Hippocampal formation (tissue), 2 donors: Measurements from ENCODE around the gene MAML3.
A peak's percentile ranks its signal among the peaks of the same experiment; 100 is the strongest.
"Not testable (repeated sequence)": the region's sequence is repeated elsewhere in the genome, so short reads cannot be mapped to it uniquely, and the experiment has no call there.

Experiments
- DNase-seq, 2 donors: peaks; one replicate each; lab custom pipeline; 2025; lab: John Stamatoyannopoulos, UW

The MAML3 gene

GRCh38 chr4:139961344-139961946, 192.5 kb downstream of the MAML3 start:
- no peak for DNase-seq

GRCh38 chr4:139959396-139959795, 194.6 kb downstream of the MAML3 start:
- no peak for DNase-seq

DNA sequence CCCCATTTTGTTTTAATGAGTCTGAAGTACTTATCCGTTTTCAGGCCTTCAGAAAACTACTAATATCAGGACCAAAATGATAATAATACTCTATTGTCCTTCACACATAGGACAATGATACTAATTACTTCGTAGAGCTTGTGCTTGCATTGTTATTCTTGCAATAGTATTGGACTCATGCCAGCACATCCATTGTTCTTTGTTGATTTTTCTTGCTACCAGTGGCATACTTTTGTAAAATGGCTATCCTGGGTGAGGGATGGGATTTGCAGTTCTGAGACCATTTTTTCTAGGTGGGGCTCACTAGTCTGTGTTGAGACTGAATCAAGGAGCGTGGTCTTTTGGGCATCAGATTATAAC, 195.3 kb downstream of the MAML3 start:
- DNase-seq = peak in 1 of 2 donors; percentile 62

GRCh38 chr4:139957986-139958738, 195.8 kb downstream of the MAML3 start:
- no peak for DNase-seq

- no peak for DNase-seq
Measured at GRCh38 chr4:139957065-139957464, 196.9 kb downstream of the MAML3 start.

DNA sequence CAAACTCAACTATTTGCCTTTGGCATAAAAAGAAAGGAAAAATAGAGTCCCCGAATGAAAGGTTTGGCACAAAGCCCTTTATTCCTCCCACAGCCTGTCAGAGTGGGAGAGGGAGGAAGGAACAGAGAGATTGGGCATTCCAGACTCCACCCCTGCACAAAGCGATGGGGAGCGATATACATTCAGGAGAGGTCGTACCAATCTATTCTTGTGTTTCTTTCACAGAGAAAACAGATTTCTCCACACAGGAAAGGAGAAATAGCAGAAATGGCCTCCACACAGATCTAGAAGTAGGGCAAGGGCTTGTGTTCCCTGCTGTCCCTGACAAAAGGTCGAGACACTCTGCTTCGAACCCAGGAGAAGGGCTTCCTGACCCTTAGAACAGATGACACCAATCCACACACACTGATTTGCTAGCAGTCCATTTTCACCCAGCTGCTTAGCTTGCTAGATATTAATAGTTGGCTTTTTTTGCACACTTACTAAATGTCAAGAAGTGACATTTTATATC, 197.4 kb downstream of the MAML3 start:
- DNase-seq = no peak

GRCh38 chr4:139955600-139955999, 198.4 kb downstream of the MAML3 start:
- no peak for DNase-seq

- no peak for DNase-seq
Measured at GRCh38 chr4:139954512-139954911, 199.5 kb downstream of the MAML3 start.

DNA sequence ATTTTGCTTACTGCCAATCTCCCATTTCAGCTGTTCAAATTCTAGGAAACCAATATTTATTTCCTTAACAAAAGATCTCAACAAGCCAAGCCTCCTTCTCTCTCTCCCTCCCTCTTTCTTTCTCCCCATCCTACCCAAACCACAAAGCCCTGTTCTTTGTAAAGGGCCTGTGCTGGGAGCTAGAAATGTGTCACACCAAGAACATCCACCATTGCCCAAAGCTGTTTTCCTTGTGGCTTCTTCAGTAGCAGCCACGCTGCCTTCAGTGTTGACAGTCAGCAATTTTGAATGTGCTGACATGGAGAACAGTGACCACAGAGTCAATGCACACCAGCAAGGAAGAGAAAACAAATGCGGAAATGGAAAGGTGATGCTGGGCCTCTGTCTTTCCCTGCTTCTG, 203.0 kb downstream of the MAML3 start:
- no peak for DNase-seq

GRCh38 chr4:139950568-139950967, 203.4 kb downstream of the MAML3 start:
- no peak for DNase-seq

- not testable (repeated sequence) for DNase-seq
Measured at GRCh38 chr4:139944916-139945315, 209.1 kb downstream of the MAML3 start.

DNA sequence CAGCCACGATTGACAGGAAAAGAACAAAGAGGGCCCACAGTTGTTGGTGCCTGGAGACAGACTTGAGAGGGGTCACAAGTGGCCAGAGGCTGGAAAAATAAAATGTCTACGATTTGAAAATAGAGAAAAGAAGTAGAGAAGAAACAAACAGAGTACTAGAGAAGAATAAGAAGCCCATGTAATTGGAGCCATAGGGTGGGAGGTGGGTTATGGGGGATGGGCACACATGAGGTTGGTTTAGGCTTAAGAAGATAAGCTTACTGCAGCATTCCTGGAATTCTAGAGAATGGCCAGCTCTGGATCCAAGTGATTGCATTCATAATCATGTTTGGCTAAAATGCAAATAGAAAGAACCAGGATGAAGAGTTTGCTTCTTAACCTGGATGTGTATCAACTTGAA, 210.7 kb downstream of the MAML3 start:
- no peak for DNase-seq

- no peak for DNase-seq
Measured at GRCh38 chr4:139942241-139942640, 211.7 kb downstream of the MAML3 start.

DNA sequence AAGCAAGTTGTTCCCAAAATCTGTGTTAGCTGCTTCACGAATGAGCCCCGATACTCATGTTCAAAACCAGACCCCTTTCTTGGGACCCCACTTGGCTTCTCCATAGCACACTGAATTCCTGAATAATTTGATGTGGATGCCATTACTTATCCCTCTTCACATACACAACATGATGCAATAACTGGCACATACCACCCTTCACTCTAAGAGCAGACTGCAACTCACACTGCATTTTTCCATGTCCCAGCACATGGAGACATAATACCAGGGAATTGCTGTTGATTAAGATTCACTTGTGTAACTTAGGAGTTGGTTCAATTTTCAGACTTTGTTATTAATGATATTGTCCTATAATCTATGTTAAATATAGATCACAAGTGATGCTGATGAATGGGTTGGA, 213.4 kb downstream of the MAML3 start:
- no peak for DNase-seq

DNA sequence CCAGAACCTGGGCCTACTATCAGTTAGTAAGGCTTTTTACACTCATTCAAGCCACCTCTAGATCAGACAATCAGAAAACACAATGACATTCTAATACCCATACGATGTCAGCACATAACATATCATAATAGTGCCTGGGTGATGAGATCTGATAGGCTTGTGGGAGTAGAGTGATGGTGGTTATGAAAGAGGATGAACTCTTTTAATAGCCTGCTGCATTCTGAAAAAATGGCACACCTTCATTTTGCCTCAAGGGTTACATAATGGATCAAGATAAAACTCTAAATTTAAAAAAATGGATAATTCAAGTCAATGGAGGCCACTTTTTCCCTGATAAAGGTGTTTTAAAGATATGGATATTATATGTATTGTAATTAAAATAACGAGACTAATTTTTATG, 215.6 kb downstream of the MAML3 start:
- DNase-seq = no peak

- no peak for DNase-seq
Measured at GRCh38 chr4:139935911-139936310, 218.1 kb downstream of the MAML3 start.

DNA sequence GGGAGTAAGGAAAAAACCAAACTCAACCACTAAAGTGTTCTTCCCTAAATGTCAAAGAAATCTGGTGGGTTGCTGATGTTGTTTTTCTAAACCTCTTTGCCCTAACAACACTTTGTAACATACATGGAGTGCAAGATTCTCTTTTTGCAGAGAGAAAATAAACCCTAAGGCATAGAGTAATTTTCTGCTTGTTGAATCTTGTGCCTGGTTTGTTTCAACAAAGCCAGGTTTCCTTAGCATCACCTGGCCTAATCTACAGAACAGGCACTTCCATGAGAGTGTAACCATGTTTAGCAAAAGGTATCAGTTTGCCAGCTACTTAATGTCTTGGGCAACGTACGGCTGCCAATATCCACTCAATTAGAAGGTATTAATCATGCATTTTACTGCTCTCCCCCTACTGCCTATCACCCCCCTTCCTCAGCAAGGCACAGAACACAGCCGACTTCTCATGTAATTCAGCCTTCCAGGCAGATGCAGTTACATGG, 219.2 kb downstream of the MAML3 start:
- DNase-seq = no peak

DNA sequence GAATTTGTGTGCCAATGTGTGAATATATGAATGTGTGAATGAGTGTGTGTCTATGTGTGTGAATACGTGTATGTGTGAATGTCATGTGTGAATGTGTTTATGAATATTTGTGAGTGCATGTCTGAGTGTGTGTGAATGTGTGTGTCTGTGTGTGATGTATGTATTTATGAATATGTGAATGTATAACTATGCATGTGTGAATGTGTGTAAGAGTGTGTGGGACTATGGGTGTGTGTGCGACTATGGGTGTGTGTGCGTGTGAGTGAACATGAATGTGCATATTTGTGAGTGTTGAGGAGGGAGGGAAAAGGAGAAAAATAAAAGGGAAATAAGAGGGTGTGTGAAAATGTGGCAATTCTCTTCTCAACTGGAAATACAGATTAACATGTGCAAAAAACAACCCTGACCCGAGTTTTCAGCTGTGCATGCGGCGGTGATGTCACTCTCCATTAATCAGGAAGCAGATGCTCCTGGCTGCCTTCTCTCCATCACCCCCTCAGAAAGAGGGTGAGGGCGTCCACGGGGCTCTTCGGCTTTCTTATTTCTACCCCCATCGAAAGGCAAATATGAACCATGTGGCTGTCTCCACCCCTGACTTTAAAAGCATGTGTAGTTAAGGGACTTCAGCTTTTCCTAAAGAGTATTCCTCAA, 219.8 kb downstream of the MAML3 start:
- no peak for DNase-seq

DNA sequence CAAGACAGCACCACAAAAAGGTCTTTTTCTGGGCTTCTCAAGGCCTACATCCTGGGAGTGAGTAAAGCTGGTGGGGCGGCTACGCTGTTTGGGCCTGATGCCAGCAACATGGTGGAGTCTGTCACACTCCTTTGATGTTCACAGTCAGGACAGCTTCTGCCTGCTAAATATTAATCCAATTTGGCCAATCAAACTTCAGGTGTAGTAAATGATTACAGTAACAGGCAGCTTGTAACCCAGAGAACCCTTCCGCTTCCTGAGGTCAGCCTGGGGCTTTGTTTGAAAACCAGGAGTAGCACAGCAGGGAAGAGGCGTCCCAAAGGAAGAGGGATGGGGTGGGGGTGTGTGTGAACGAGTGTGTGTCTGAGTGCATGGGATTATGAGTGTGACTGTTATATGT, 220.4 kb downstream of the MAML3 start:
- no peak for DNase-seq

DNA sequence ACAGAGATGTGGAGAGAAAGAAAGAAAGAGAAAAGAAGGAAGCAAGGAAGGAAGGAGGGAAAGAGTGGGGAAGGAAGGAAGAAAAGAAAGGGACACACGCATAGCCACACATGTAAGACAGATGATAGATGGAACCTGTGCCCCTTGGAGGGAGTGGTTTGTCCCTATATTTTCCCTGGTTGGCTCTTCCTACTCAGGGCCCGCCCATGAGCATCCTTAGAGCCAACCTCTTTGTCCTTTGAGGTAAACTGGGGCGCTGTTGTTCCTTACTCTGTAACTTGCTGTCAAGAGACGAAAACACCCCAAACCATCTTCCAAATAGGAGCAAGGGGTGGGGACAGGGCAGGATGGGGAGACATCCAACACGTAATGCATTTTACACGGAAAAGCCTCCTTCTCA, 220.9 kb downstream of the MAML3 start:
- no peak for DNase-seq

- no peak for DNase-seq
Measured at GRCh38 chr4:139924782-139925181, 229.2 kb downstream of the MAML3 start.

GRCh38 chr4:139922406-139923024, 231.5 kb downstream of the MAML3 start:
- no peak for DNase-seq
